CMK (cell line): ENCODE data around the gene LRRC2.
"Not testable (repeated sequence)": the region's sequence is repeated elsewhere in the genome, so short reads cannot be mapped to it uniquely, and the experiment has no call there.

ENCODE experiments used
- DNase-seq: peaks from one replicate; pipeline ENCODE4 v3.0.0-alpha.2; 2010; ENCODE audit warnings: low read depth

The LRRC2 gene

GRCh38 chr3:46580675-46581074, 14.6 kb upstream of the LRRC2 start:
- DNase-seq, result no peak

- DNase-seq, result no peak
Observed at GRCh38 chr3:46579756-46580286, 13.7 kb upstream of the LRRC2 start.

- DNase-seq, result no peak
Observed at GRCh38 chr3:46578973-46579755, 13.1 kb upstream of the LRRC2 start.

GRCh38 chr3:46577580-46578249, 11.6 kb upstream of the LRRC2 start:
- DNase-seq, result not testable (repeated sequence)

GRCh38 chr3:46576879-46577278, 10.8 kb upstream of the LRRC2 start:
- DNase-seq, result no peak

- no peak for DNase-seq
Observed at GRCh38 chr3:46576386-46576785, 10.3 kb upstream of the LRRC2 start.

- DNase-seq, result no peak
Observed at GRCh38 chr3:46575577-46576222, 9.6 kb upstream of the LRRC2 start.

- no peak for DNase-seq
Observed at GRCh38 chr3:46574881-46575576, 8.9 kb upstream of the LRRC2 start.

- no peak for DNase-seq
Observed at GRCh38 chr3:46574243-46574646, 8.1 kb upstream of the LRRC2 start.

GRCh38 chr3:46573701-46574100, 7.6 kb upstream of the LRRC2 start:
- DNase-seq, result no peak

GRCh38 chr3:46571684-46572083, 5.6 kb upstream of the LRRC2 start:
- DNase-seq, result no peak

- no peak for DNase-seq
Observed at GRCh38 chr3:46565607-46566039, 479 bp downstream of the LRRC2 start.

- no peak for DNase-seq
Observed at GRCh38 chr3:46565077-46565476, 1.0 kb downstream of the LRRC2 start.

- DNase-seq, result no peak
Observed at GRCh38 chr3:46564190-46565021, 1.7 kb downstream of the LRRC2 start.

- no peak for DNase-seq
Observed at GRCh38 chr3:46561951-46562350, 4.2 kb downstream of the LRRC2 start.

- DNase-seq, result no peak
Observed at GRCh38 chr3:46561511-46561910, 4.6 kb downstream of the LRRC2 start.

- no peak for DNase-seq
Observed at GRCh38 chr3:46559091-46559704, 6.9 kb downstream of the LRRC2 start.

GRCh38 chr3:46558184-46559043, 7.7 kb downstream of the LRRC2 start:
- DNase-seq, result peak; percentile 68

- no peak for DNase-seq
Observed at GRCh38 chr3:46557814-46558183, 8.3 kb downstream of the LRRC2 start.

- no peak for DNase-seq
Observed at GRCh38 chr3:46553154-46553553, 12.9 kb downstream of the LRRC2 start.
